ENCODE data around the gene TMEM54.

TMEM54 gene, protein sequence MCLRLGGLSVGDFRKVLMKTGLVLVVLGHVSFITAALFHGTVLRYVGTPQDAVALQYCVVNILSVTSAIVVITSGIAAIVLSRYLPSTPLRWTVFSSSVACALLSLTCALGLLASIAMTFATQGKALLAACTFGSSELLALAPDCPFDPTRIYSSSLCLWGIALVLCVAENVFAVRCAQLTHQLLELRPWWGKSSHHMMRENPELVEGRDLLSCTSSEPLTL

GRCh38 chr1:32900956-32901822, at the start of gene TMEM54:
TSS of gene TMEM54 (minus strand) at chr1:32901389. CDS start at chr1:32901238, 151 bp downstream.
- Histone ChIP-seq H3K4me2 (ENCODE audit: low read depth, low read length, poor library complexity, severe bottlenecking) (peak within 1 kb of the TSS; percentile 60), H3K9ac (ENCODE audit: low read length) (peak within 1 kb of the TSS; percentile 41; the same call in 1 of the 2 replicates)

DNA sequence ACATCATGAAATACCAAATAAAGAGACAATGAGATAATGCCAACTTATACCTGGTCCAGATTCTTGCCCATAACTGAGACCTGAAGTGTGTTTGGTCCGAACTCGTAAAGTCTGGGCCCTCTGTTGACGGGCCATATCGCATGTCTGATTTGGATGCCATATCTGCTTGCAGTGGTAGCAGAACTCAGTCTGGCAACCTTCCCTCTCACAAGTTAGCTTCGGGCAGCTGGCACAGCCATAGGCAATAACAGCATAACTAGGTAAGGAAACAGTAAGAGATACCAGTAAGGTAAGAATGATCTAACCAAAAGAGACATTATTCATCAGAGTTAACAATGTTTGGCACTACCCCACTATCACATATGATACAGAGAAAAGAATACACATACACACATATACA, 48.3 kb upstream of the TMEM54 start:
- no peak overlapping the region for H2AFZ ChIP-seq (ENCODE audit: low read depth, low read length, severe bottlenecking)
- peaks cover 16% of the 10 kb centered on the region; the same call in 1 of the 2 replicates for H3K79me2 ChIP-seq (ENCODE audit: insufficient read depth, low read length)
- H4K20me1 ChIP-seq (ENCODE audit: low read depth, low read length): no peaks in the 10 kb centered on the region
- H3K27ac ChIP-seq (ENCODE audit: low read depth, low read length): peak overlapping the region; percentile 58
- H3K4me2 ChIP-seq (ENCODE audit: low read depth, low read length, poor library complexity, severe bottlenecking): no peak overlapping the region
- H3K27me3 ChIP-seq (ENCODE audit: low read length): no peaks in the 10 kb centered on the region
- H3K9me2 ChIP-seq (replicated peaks; ENCODE audit: insufficient read depth, low read length): no peaks in the 10 kb centered on the region
- H3K9ac ChIP-seq (ENCODE audit: low read length): no peak overlapping the region
- TF ChIP-seq, protein P1, sequence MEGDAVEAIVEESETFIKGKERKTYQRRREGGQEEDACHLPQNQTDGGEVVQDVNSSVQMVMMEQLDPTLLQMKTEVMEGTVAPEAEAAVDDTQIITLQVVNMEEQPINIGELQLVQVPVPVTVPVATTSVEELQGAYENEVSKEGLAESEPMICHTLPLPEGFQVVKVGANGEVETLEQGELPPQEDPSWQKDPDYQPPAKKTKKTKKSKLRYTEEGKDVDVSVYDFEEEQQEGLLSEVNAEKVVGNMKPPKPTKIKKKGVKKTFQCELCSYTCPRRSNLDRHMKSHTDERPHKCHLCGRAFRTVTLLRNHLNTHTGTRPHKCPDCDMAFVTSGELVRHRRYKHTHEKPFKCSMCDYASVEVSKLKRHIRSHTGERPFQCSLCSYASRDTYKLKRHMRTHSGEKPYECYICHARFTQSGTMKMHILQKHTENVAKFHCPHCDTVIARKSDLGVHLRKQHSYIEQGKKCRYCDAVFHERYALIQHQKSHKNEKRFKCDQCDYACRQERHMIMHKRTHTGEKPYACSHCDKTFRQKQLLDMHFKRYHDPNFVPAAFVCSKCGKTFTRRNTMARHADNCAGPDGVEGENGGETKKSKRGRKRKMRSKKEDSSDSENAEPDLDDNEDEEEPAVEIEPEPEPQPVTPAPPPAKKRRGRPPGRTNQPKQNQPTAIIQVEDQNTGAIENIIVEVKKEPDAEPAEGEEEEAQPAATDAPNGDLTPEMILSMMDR (IDR thresholded peaks at IDR 0.05; ENCODE audit: insufficient read depth, low read length, poor library complexity, severe bottlenecking): no peak
- no peak for TF ChIP-seq EZH2phosphoT487 (conservative IDR thresholded peaks at IDR 0.05; ENCODE audit: low read length)
- H3K9me3 ChIP-seq (ENCODE audit: insufficient read depth, low read length): no peaks in the 10 kb centered on the region
- peaks cover 7% of the 10 kb centered on the region; the same call in 1 of the 2 replicates for H3F3A ChIP-seq (ENCODE audit: insufficient read depth)
- H3K4me3 ChIP-seq (ENCODE audit: insufficient read depth, low read length, poor library complexity, severe bottlenecking): no peak overlapping the region
- H3K36me3 ChIP-seq (ENCODE audit: low read length): no peaks in the 10 kb centered on the region; the same call in 1 of the 2 replicates

More at GRCh38 chr1:32900956-32901822, at the start of gene TMEM54:
- no peaks in the 10 kb centered on the region for H3K27me3 ChIP-seq (ENCODE audit: low read length)
- H3K4me3 ChIP-seq (ENCODE audit: insufficient read depth, low read length, poor library complexity, severe bottlenecking): peak within 1 kb of the TSS; percentile 47
- H3K9me3 ChIP-seq (ENCODE audit: insufficient read depth, low read length): no peaks in the 10 kb centered on the region
- H3K27ac ChIP-seq (ENCODE audit: low read depth, low read length): no peak within 1 kb of the TSS
- H3K79me2 ChIP-seq (ENCODE audit: insufficient read depth, low read length): no peaks in the 10 kb centered on the region
- no peak within 1 kb of the TSS for H2AFZ ChIP-seq (ENCODE audit: low read depth, low read length, severe bottlenecking)
- no peaks in the 10 kb centered on the region for H3F3A ChIP-seq (ENCODE audit: insufficient read depth)
- H3K36me3 ChIP-seq (ENCODE audit: low read length): no peaks in the 10 kb centered on the region
- no peak for TF ChIP-seq EZH2phosphoT487 (conservative IDR thresholded peaks at IDR 0.05; ENCODE audit: low read length)
- TF ChIP-seq, protein P1 (IDR thresholded peaks at IDR 0.05; ENCODE audit: insufficient read depth, low read length, poor library complexity, severe bottlenecking): no peak
- H4K20me1 ChIP-seq (ENCODE audit: low read depth, low read length): no peaks in the 10 kb centered on the region
- no peaks in the 10 kb centered on the region for H3K9me2 ChIP-seq (replicated peaks; ENCODE audit: insufficient read depth, low read length)

DNA sequence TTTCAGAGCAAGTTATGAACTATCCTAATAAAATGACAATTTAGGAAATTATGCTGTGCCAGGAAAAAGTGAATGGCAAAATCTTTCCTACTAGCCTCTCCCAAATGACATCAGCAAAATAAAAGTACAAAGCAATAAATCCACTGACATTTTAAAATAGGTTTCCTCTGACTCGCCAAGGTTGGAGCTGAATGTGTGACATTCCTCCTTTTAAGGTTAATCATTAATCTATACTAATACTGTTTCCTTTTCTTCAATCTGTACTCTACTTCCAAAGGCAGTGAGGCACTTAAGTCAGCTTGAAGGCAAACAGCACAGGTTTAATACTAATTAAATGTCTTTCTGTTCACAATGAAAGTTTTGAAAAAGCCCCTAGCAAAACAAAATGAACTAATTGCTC, 47.7 kb upstream of the TMEM54 start:
- H3K4me2 ChIP-seq (ENCODE audit: low read depth, low read length, poor library complexity, severe bottlenecking): no peak overlapping the region
- H3K36me3 ChIP-seq (ENCODE audit: low read length): no peaks in the 10 kb centered on the region; the same call in 1 of the 2 replicates
- H3K27me3 ChIP-seq (ENCODE audit: low read length): no peaks in the 10 kb centered on the region
- H3K27ac ChIP-seq (ENCODE audit: low read depth, low read length): no peak overlapping the region
- H3K9me2 ChIP-seq (replicated peaks; ENCODE audit: insufficient read depth, low read length): no peaks in the 10 kb centered on the region
- H3K4me3 ChIP-seq (ENCODE audit: insufficient read depth, low read length, poor library complexity, severe bottlenecking): no peak overlapping the region
- TF ChIP-seq EZH2phosphoT487 (conservative IDR thresholded peaks at IDR 0.05; ENCODE audit: low read length): no peak
- TF ChIP-seq, protein P1 (IDR thresholded peaks at IDR 0.05; ENCODE audit: insufficient read depth, low read length, poor library complexity, severe bottlenecking): no peak
- H3K9me3 ChIP-seq (ENCODE audit: insufficient read depth, low read length): no peaks in the 10 kb centered on the region
- peaks cover 11% of the 10 kb centered on the region; the same call in 1 of the 2 replicates for H3K79me2 ChIP-seq (ENCODE audit: insufficient read depth, low read length)
- H3K9ac ChIP-seq (ENCODE audit: low read length): no peak overlapping the region
- H4K20me1 ChIP-seq (ENCODE audit: low read depth, low read length): no peaks in the 10 kb centered on the region
- H3F3A ChIP-seq (ENCODE audit: insufficient read depth): peaks cover 7% of the 10 kb centered on the region; the same call in 1 of the 2 replicates
- no peak overlapping the region for H2AFZ ChIP-seq (ENCODE audit: low read depth, low read length, severe bottlenecking)
